GM12891 (cell line): ENCODE data around the gene TRNT1.

Experiments used
- PAX5 ChIP-seq: IDR thresholded peaks from 2 replicates; pipeline ENCODE4 v1.6.1; 2011; ENCODE audit warnings: low read length, moderate library complexity, mild to moderate bottlenecking; ENCODE audit not compliant: insufficient read depth, severe bottlenecking
- POLR2A ChIP-seq: IDR thresholded peaks from 2 replicates; pipeline ENCODE4 v1.6.1; 2011; ENCODE audit warnings: low read depth, low read length, control low read depth
- POLR2AphosphoS5 ChIP-seq: IDR thresholded peaks from 2 replicates; pipeline ENCODE4 v1.6.1; 2011; ENCODE audit warnings: low read depth, low read length, control low read depth
- SPI1 ChIP-seq: IDR thresholded peaks from 2 replicates; pipeline ENCODE4 v1.6.1; 2011; ENCODE audit warnings: low read depth, low read length, control low read depth
- TAF1 ChIP-seq: IDR thresholded peaks from 2 replicates; pipeline ENCODE4 v1.6.1; 2011; ENCODE audit warnings: low read depth, low read length, control low read depth

DNA sequence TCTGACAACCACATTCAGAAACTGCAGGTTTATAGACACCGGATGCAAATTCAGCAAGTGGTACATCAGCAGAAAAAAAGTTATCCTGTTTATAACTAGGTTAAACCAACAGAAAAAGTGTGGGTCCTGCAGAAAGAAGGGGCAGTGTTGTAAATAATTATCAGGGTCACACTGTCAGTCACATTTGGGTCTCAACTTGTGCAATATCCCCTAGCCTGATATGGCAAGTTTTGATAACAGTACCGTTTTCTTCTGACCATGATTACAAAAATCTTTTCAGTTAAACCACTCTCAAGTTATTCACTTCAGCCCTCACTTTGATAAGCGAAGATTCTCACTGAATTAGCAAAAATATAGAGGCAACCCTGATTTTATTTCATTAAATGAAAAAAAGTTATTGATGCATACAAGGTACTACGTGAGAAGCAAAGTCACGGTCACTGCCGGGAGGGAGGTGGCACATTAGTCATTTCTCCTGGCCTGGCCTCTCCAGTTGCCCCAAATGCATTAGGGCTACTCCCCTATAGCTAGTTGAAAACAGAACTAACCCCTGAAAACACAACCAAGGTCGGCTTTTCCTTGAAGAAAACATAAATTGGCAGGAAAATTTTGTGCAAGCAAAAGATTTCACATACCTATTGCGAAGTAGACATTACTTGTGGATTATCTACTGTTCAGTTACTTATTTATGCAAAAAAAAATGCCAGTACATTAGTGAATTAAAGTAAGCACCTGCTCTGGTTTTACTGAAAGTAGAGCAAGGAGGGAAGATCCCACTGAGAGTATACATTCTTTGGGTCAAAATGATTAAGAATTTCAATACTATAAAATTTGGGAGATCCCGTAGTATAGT, 45.1 kb upstream of the TRNT1 start:
- no peak for TF ChIP-seq POLR2A
- TF ChIP-seq POLR2AphosphoS5 = no peak
- TF ChIP-seq SPI1 = no peak
- no peak for TF ChIP-seq TAF1
- TF ChIP-seq PAX5 = no peak
